GM13977 (cell line): Measurements from ENCODE around the gene CDC37.

Experiments
- DNase-seq: peaks from one replicate; pipeline ENCODE4 v3.0.0; 2012; ENCODE audit warnings: low spot score
- in situ Hi-C: fragments of 300-500 bp; cut with MboI; formaldehyde crosslinking; loops from one replicate; pipeline ENCODE4 v1.12.0; 2022; ENCODE audit warnings: low sequenced_read_pairs, low pct_unique_long_range_greater_than_20kb, mixed read lengths, inconsistent platforms; ENCODE audit not compliant: unreplicated experiment
- TF ChIP-seq, protein P1 (sequence below): IDR thresholded peaks from 2 replicates; pipeline ENCODE4 v1.5.1; 2012; ENCODE audit warnings: mild to moderate bottlenecking, control low read depth; ENCODE audit not compliant: insufficient read depth; ENCODE audit errors: extremely low read depth, missing control alignments

CDC37 gene

GRCh38 chr19:10433131-10433536 lies 29.8 kb upstream of the CDC37 start:
- no peak for DNase-seq
- TF ChIP-seq, protein P1, sequence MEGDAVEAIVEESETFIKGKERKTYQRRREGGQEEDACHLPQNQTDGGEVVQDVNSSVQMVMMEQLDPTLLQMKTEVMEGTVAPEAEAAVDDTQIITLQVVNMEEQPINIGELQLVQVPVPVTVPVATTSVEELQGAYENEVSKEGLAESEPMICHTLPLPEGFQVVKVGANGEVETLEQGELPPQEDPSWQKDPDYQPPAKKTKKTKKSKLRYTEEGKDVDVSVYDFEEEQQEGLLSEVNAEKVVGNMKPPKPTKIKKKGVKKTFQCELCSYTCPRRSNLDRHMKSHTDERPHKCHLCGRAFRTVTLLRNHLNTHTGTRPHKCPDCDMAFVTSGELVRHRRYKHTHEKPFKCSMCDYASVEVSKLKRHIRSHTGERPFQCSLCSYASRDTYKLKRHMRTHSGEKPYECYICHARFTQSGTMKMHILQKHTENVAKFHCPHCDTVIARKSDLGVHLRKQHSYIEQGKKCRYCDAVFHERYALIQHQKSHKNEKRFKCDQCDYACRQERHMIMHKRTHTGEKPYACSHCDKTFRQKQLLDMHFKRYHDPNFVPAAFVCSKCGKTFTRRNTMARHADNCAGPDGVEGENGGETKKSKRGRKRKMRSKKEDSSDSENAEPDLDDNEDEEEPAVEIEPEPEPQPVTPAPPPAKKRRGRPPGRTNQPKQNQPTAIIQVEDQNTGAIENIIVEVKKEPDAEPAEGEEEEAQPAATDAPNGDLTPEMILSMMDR: no peak
- in situ Hi-C loops: no loop called here

DNA sequence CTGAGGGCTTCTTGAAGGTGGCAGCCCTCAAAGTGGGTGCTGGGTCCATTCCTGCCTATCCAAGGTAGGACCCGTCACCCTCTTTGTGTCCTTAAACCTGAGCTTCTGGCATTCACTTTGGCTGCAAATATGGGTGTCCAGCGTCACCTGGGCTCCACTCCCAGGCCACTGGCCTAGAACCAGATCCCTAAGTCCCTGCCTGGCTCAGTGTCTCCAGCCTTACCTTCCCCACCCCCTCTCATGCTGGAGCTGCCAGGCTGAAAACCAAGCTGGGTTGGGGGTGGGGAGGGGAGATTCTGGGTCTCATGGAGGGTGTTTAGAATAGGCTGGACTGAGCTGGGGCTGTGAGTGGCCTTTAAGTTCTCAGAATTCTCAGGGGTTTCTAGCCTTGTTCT lies 29.4 kb upstream of the CDC37 start:
- TF ChIP-seq, protein P1: no peak
- in situ Hi-C loops: no loop called here
- peak; percentile 21 for DNase-seq

GRCh38 chr19:10431943-10432735 lies 28.8 kb upstream of the CDC37 start:
- DNase-seq: peak; percentile 86
- in situ Hi-C loops: no loop called here
- TF ChIP-seq, protein P1: no peak

GRCh38 chr19:10431254-10431942 lies 28.1 kb upstream of the CDC37 start:
- in situ Hi-C loops: no loop called here
- TF ChIP-seq, protein P1: no peak
- DNase-seq: peak; percentile 75

GRCh38 chr19:10430505-10431253 lies 27.3 kb upstream of the CDC37 start:
- peak; percentile 86 for DNase-seq
- TF ChIP-seq, protein P1: no peak
- in situ Hi-C loops: no loop called here

DNA sequence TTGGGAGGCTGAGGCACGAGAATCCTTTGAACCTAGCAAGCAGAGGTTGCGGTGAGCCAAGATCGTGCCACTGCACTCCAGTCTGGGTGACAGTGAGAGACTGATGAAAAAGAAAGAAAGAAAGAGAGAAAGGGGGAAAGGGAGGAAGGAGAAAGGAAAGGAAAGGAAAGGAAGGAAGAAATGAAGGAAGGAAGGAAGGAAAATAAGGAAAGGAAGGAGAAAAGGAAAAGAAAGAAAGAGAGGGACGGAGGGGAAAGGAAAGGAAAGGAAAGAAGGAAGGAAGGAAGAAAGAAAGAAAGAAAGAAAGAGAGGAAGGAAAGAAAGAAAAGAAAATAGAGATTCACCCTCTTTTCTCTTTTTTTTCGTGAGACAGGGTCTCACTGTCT lies 25.6 kb upstream of the CDC37 start:
- TF ChIP-seq, protein P1: no peak
- in situ Hi-C loops: no loop called here
- DNase-seq: no peak
